HCT116 (cell line): ENCODE data around the gene C17orf58. TPM values are rescaled to one million over a fixed set of nuclear protein-coding genes. Genes with fewer than 3 reads are reported as not detected.

Experiments used
- ATAC-seq: fragments of 200-7000 bp; cut with Tn5 transposase; 2 replicates; pipeline ENCODE4 v1.9.1; 2020; ENCODE audit warnings: mild to moderate bottlenecking, moderate library complexity
- BruUV-seq: library from RNA; stranded (reverse); fragments of 400-500 nt; replicated peaks from 2 replicates; lab custom pipeline; 2021; lab: Mats Ljungman, UMichigan
- CTCF ChIA-PET: fragments of 300-600 bp; sonication (Branson Sonifier 250); formaldehyde crosslinking; loops from one replicate; lab custom pipeline; 2021; ENCODE audit warnings: antibody characterized with exemption; lab: Charles Lee
- POLR2A ChIA-PET: fragments of 300-600, 350-600 bp; sonication (Branson Sonifier 250); formaldehyde crosslinking; loops from one replicate; lab custom pipeline; 2021; ENCODE audit warnings: antibody characterized with exemption; lab: Charles Lee
- RAD21 ChIA-PET, 2 experiments: fragments of 300-600 bp; sonication (Branson Sonifier 250); formaldehyde crosslinking; loops; one replicate each; lab custom pipeline; 2023; ENCODE audit warnings: low total read pairs in 2 of 2; ENCODE audit not compliant: uncharacterized antibody in 2 of 2, unreplicated experiment in 2 of 2, low non-redundant PET in 1 of 2; lab: Charles Lee
- DNase-seq: peaks from one replicate; pipeline ENCODE4 v3.0.0-alpha.2; 2010; ENCODE audit warnings: low read depth, low spot score
- H2AFZ ChIP-seq: fragments of 200-600 bp; shearing (Covaris generic), sonication (generic); 2 replicates; pipeline ENCODE4 v1.6.1; 2017; ENCODE audit warnings: low read depth, mixed run types, mixed read lengths, antibody characterized with exemption, low read length; ENCODE audit not compliant: poor library complexity, severe bottlenecking
- H3K27ac ChIP-seq: 2 replicates; pipeline ENCODE4 v1.5.1; 2012; ENCODE audit warnings: low read depth, low read length
- H3K27me3 ChIP-seq: fragments of 200-600 bp; sonication (generic); 2 replicates; pipeline ENCODE4 v1.6.1; 2016; ENCODE audit warnings: mixed run types, low read length, mixed read lengths; ENCODE audit not compliant: insufficient read depth
- H3K36me3 ChIP-seq, 2 experiments: fragments of 200-500 bp in 1 of 2; fragments of 200-600 bp in 1 of 2; sonication (Bioruptor generic) in 1 of 2; sonication (generic) in 1 of 2; 2 replicates each; pipeline versions ENCODE4 v1.5.1 to v1.6.1; 2014 to 2016; ENCODE audit warnings: low read length in 2 of 2, inconsistent platforms in 1 of 2, mixed read lengths in 1 of 2, mixed run types in 1 of 2; ENCODE audit not compliant: insufficient read depth in 2 of 2, control insufficient read depth in 1 of 2
- H3K4me1 ChIP-seq, 2 experiments: fragments of 200-600 bp in 1 of 2; sonication (generic) in 1 of 2; 2 replicates each; pipeline versions ENCODE4 v1.5.1 to v1.6.1; 2012 to 2017; ENCODE audit warnings: low read length in 2 of 2, inconsistent platforms in 1 of 2, mild to moderate bottlenecking in 1 of 2, mixed read lengths in 1 of 2, mixed run types in 1 of 2, moderate library complexity in 1 of 2; ENCODE audit not compliant: insufficient read depth in 2 of 2, control insufficient read depth in 1 of 2
- H3K4me2 ChIP-seq: fragments of 200-600 bp; sonication (generic); 2 replicates; pipeline ENCODE4 v1.6.1; 2017; ENCODE audit warnings: mixed run types, low read length, mixed read lengths
- H3K4me3 ChIP-seq, 2 experiments: fragments of 200-600 bp in 1 of 2; sonication (generic) in 1 of 2; replicated peaks in 1 of 2; 2 replicates each; pipeline ENCODE4 v1.5.1; 2011 to 2016; ENCODE audit warnings: low read length in 2 of 2, control low read depth in 1 of 2, low read depth in 1 of 2, mild to moderate bottlenecking in 1 of 2, mixed read lengths in 1 of 2, mixed run types in 1 of 2
- H3K79me2 ChIP-seq: fragments of 200-600 bp; sonication (generic); 2 replicates; pipeline ENCODE4 v1.6.1; 2017; ENCODE audit warnings: mild to moderate bottlenecking, mixed run types, low read length, moderate library complexity, mixed read lengths; ENCODE audit not compliant: insufficient read depth
- H3K9ac ChIP-seq: fragments of 200-600 bp; sonication (generic); 2 replicates; pipeline ENCODE4 v1.6.1; 2016; ENCODE audit warnings: low read length, mixed read lengths
- H3K9me2 ChIP-seq: fragments of 200-600 bp; sonication (generic), shearing (Covaris generic); 2 replicates; pipeline ENCODE4 v1.6.1; 2017; ENCODE audit warnings: mixed run types, mild to moderate bottlenecking, moderate library complexity; ENCODE audit not compliant: insufficient read depth
- H3K9me3 ChIP-seq, 2 experiments: fragments of 200-500 bp in 1 of 2; fragments of 200-600 bp in 1 of 2; sonication (Bioruptor generic) in 1 of 2; sonication (generic) in 1 of 2; 2 replicates each; pipeline ENCODE4 v1.6.1; 2014 to 2017; ENCODE audit warnings: low read length in 2 of 2, mixed read lengths in 2 of 2, inconsistent platforms in 1 of 2, low read depth in 1 of 2, mild to moderate bottlenecking in 1 of 2, mixed run types in 1 of 2, moderate library complexity in 1 of 2; ENCODE audit not compliant: control insufficient read depth in 1 of 2, insufficient read depth in 1 of 2
- H4K20me1 ChIP-seq: fragments of 200-600 bp; sonication (generic), shearing (Covaris generic); 2 replicates; pipeline ENCODE4 v1.6.1; 2017; ENCODE audit warnings: mixed run types, mild to moderate bottlenecking, moderate library complexity; ENCODE audit not compliant: insufficient read depth
- CBX3 ChIP-seq: IDR thresholded peaks from 2 replicates; pipeline ENCODE4 v1.6.1; 2012; ENCODE audit warnings: low read depth
- ELF1 ChIP-seq: IDR thresholded peaks from 2 replicates; pipeline ENCODE4 v1.6.1; 2012; ENCODE audit warnings: low read depth, borderline replicate concordance
- FOSL1 ChIP-seq: IDR thresholded peaks from 2 replicates; pipeline ENCODE4 v1.6.1; 2012; ENCODE audit warnings: low read depth
- POLR2A ChIP-seq: IDR thresholded peaks from 2 replicates; pipeline ENCODE4 v1.7.0; 2011; ENCODE audit warnings: borderline replicate concordance; ENCODE audit not compliant: insufficient read depth, insufficient read length; ENCODE audit errors: extremely low read depth
- POLR2AphosphoS5 ChIP-seq: IDR thresholded peaks from 2 replicates; pipeline ENCODE4 v1.6.1; 2011; ENCODE audit warnings: mild to moderate bottlenecking, low read depth, low read length, moderate library complexity
- RAD21 ChIP-seq: IDR thresholded peaks from 2 replicates; pipeline ENCODE4 v1.6.1; 2012; ENCODE audit warnings: low read depth, mild to moderate bottlenecking
- SIN3A ChIP-seq: IDR thresholded peaks from 2 replicates; pipeline ENCODE4 v1.6.1; 2012; ENCODE audit warnings: low read depth
- SP1 ChIP-seq: IDR thresholded peaks from 2 replicates; pipeline ENCODE4 v1.6.1; 2012; ENCODE audit warnings: low read depth
- ZFX ChIP-seq: fragments of 450-650 bp; IDR thresholded peaks from 2 replicates; pipeline ENCODE4 v1.6.1; 2017
- intact Hi-C: fragments of 100-400 bp; cut with micrococcal nuclease; formaldehyde crosslinking; loops from 2 replicates; pipeline ENCODE4 v1.10.0; 2022
- total RNA-seq: library from RNA; stranded (reverse); gene quantifications from one replicate; pipeline ENCODE4 v1.2.1, GENCODE V29; 2021; ENCODE audit not compliant: unreplicated experiment
- TF ChIP-seq, protein P1 (sequence below): IDR thresholded peaks from 2 replicates; pipeline ENCODE4 v1.6.1; 2012

The C17orf58 gene
- total RNA-seq, 1 experiment from 2014 or later = 38.1 TPM

- Histone ChIP-seq H3K9ac (peak overlapping the region; percentile 88), H3K9me3 (no peaks in the 10 kb centered on the region), H4K20me1 (no peaks in the 10 kb centered on the region)
- TF ChIP-seq SIN3A = no peak; the same call in 1 of the 2 replicates
- peak; percentile 58; the same call in 1 of the 2 replicates for TF ChIP-seq CBX3
- peak; percentile 96; the same call in 1 of the 2 replicates for TF ChIP-seq ZFX
- TF ChIP-seq FOSL1 = no peak
- TF ChIP-seq, protein P1, sequence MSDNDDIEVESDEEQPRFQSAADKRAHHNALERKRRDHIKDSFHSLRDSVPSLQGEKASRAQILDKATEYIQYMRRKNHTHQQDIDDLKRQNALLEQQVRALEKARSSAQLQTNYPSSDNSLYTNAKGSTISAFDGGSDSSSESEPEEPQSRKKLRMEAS = peak; percentile 83
- no peak for TF ChIP-seq ELF1
- TF ChIP-seq SP1 = no peak
- TF ChIP-seq, all 23 proteins: peak for 3
- peak; percentile 35 for ATAC-seq
- H2AFZ ChIP-seq = peak overlapping the region; percentile 79
- H3K36me3 ChIP-seq = peaks cover 0 to 3% of the 10 kb centered on the region in 2 experiments; a peak in 1 of 4 replicates
- H3K9me2 ChIP-seq = no peaks in the 10 kb centered on the region
- no peaks in the 10 kb centered on the region for H3K27me3 ChIP-seq
- peak overlapping the region; percentile 99 for H3K27ac ChIP-seq
- no TSS peak for BruUV-seq
- peaks cover 9 to 28% of the 10 kb centered on the region in 2 experiments for H3K4me1 ChIP-seq
- no peak for DNase-seq
- RAD21 ChIA-PET = no interaction called here
- intact Hi-C loops = loop anchor here (5.0 kb wide), 1 partner anchor 108 kb away; no protein-coding TSS in a partner anchor
- peak overlapping the region; percentile 72 to 98 for H3K4me3 ChIP-seq
- CTCF ChIA-PET = no interaction called here
- POLR2A ChIA-PET = no interaction called here
- peak overlapping the region; percentile 96 for H3K4me2 ChIP-seq
- peaks cover 15% of the 10 kb centered on the region for H3K79me2 ChIP-seq
Observed at GRCh38 chr17:67993998-67994361, 2.3 kb downstream of the C17orf58 start.

- Histone ChIP-seq H3K27me3 (no peaks in the 10 kb centered on the region), H4K20me1 (no peaks in the 10 kb centered on the region), H3K4me2 (peak overlapping the region; percentile 96), H3K9me2 (no peaks in the 10 kb centered on the region), H3K9ac (peak overlapping the region; percentile 88), H3K36me3 (peaks cover 0 to 3% of the 10 kb centered on the region in 2 experiments; a peak in 1 of 4 replicates), H3K27ac (peak overlapping the region; percentile 99), H3K4me3 (peak overlapping the region; percentile 74 to 98), H3K9me3 (no peaks in the 10 kb centered on the region), H3K4me1 (peaks cover 9 to 27% of the 10 kb centered on the region in 2 experiments), H3K79me2 (peaks cover 15% of the 10 kb centered on the region), H2AFZ (peak overlapping the region; percentile 79)
- ChIA-PET CTCF (no interaction called here), RAD21 (no interaction called here), POLR2A (no interaction called here)
- TF ChIP-seq SIN3A (0 out of 2 replicates have a peak, but pooled peaks have one; percentile 13), RAD21 (no peak), POLR2AphosphoS5 (peak; percentile 79), POLR2A (peak; percentile 70), ZFX (no peak)
- ATAC-seq = peak; percentile 82
- no TSS peak for BruUV-seq
- intact Hi-C loops = loop anchor here (5.0 kb wide), 1 partner anchor 109 kb away; no protein-coding TSS in a partner anchor
- peak; percentile 81 for DNase-seq
Observed at GRCh38 chr17:67993153-67993997, 2.9 kb downstream of the C17orf58 start.
